GM23338 (cell line): Measurements from ENCODE around the gene NAPG. TPM values are rescaled to one million over a fixed set of nuclear protein-coding genes. Genes with fewer than 3 reads are reported as not detected.

Experiments
- ATAC-seq: fragments of 200-7000 bp; cut with Tn5 transposase; 3 replicates; pipeline ENCODE4 v1.9.1; 2020
- DNase-seq: peaks from one replicate; pipeline ENCODE4 v3.0.0-alpha.2; 2015; ENCODE audit warnings: low spot score
- H2AFZ ChIP-seq: fragments of 200-600 bp; sonication (generic); 2 replicates; pipeline ENCODE4 v1.8.0; 2016; ENCODE audit warnings: antibody characterized with exemption, mild to moderate bottlenecking, moderate library complexity
- H3F3A ChIP-seq: fragments of 200-600 bp; sonication (generic); replicated peaks from 2 replicates; pipeline ENCODE4 v1.8.0; 2017; ENCODE audit warnings: antibody characterized with exemption, mixed run types, low read depth
- H3K27ac ChIP-seq: fragments of 200-600 bp; sonication (generic); 2 replicates; pipeline ENCODE4 v1.6.1; 2016; ENCODE audit warnings: low read depth
- H3K27me3 ChIP-seq: fragments of 200-600 bp; sonication (generic); 2 replicates; pipeline ENCODE4 v1.8.0; 2016; ENCODE audit warnings: mild to moderate bottlenecking, mixed run types, moderate library complexity; ENCODE audit not compliant: insufficient read depth
- H3K36me3 ChIP-seq: fragments of 200-600 bp; sonication (generic); 2 replicates; pipeline ENCODE4 v1.8.0; 2016; ENCODE audit warnings: mild to moderate bottlenecking; ENCODE audit not compliant: insufficient read depth
- H3K4me1 ChIP-seq: fragments of 200-600 bp; sonication (generic); 2 replicates; pipeline ENCODE4 v1.8.0; 2016; ENCODE audit warnings: mild to moderate bottlenecking, moderate library complexity; ENCODE audit not compliant: insufficient read depth
- H3K4me2 ChIP-seq: fragments of 200-600 bp; sonication (generic); 2 replicates; pipeline ENCODE4 v1.7.1; 2017; ENCODE audit warnings: mixed run types
- H3K4me3 ChIP-seq: fragments of 200-600 bp; sonication (generic); 2 replicates; pipeline ENCODE4 v1.6.1; 2016; ENCODE audit warnings: mixed run types
- H3K79me2 ChIP-seq: fragments of 200-600 bp; sonication (generic); replicated peaks from 2 replicates; pipeline ENCODE4 v1.8.0; 2017; ENCODE audit warnings: mild to moderate bottlenecking; ENCODE audit not compliant: insufficient read depth
- H3K9me2 ChIP-seq: fragments of 200-600 bp; sonication (generic); 2 replicates; pipeline ENCODE4 v1.8.0; 2017; ENCODE audit not compliant: insufficient read depth
- H4K20me1 ChIP-seq: fragments of 200-600 bp; sonication (generic); replicated peaks from 2 replicates; pipeline ENCODE4 v1.8.0; 2017; ENCODE audit warnings: mild to moderate bottlenecking; ENCODE audit not compliant: insufficient read depth
- H3K27ac Mint-ChIP-seq: 2 replicates; pipeline ENCODE4 v1.8.0; 2020; ENCODE audit warnings: inconsistent platforms, mild to moderate bottlenecking, moderate library complexity, mixed read lengths
- H3K27me3 Mint-ChIP-seq: 3 replicates; pipeline ENCODE4 v1.8.0; 2022; ENCODE audit warnings: low read depth, mild to moderate bottlenecking, moderate library complexity, mixed read lengths, inconsistent platforms; ENCODE audit not compliant: insufficient read depth, poor library complexity
- H3K36me3 Mint-ChIP-seq: 3 replicates; pipeline ENCODE4 v1.8.0; 2021; ENCODE audit warnings: low read depth, mild to moderate bottlenecking, inconsistent platforms, moderate library complexity, mixed read lengths
- H3K4me1 Mint-ChIP-seq: 3 replicates; pipeline ENCODE4 v1.8.0; 2020; ENCODE audit warnings: mild to moderate bottlenecking, inconsistent platforms, mixed read lengths
- H3K4me3 Mint-ChIP-seq: 3 replicates; pipeline ENCODE4 v1.8.0; 2021; ENCODE audit warnings: moderate library complexity, mild to moderate bottlenecking, inconsistent platforms, mixed read lengths
- H3K9me3 Mint-ChIP-seq: 3 replicates; pipeline ENCODE4 v1.8.0; 2020; ENCODE audit warnings: moderate library complexity, mild to moderate bottlenecking, inconsistent platforms, mixed read lengths
- CREB1 ChIP-seq: fragments of 250-450 bp; sonication (Bioruptor Pico); IDR thresholded peaks from 2 replicates; pipeline ENCODE4 v1.5.0; 2020; ENCODE audit warnings: low read depth, mild to moderate bottlenecking, moderate library complexity
- EZH2 ChIP-seq: fragments of 200-600 bp; sonication (generic); IDR thresholded peaks from one replicate; pipeline ENCODE4 v1.8.0; 2017; ENCODE audit warnings: antibody characterized with exemption, mild to moderate bottlenecking, low read depth; ENCODE audit not compliant: unreplicated experiment
- EZH2phosphoT487 ChIP-seq: fragments of 200-600 bp; sonication (generic); IDR thresholded peaks from one replicate; pipeline ENCODE4 v1.8.1; 2018; ENCODE audit warnings: antibody characterized with exemption; ENCODE audit not compliant: unreplicated experiment
- JUNB ChIP-seq: IDR thresholded peaks from one replicate; pipeline ENCODE4 v1.6.1; 2016; ENCODE audit warnings: antibody characterized with exemption; ENCODE audit not compliant: unreplicated experiment
- NANOG ChIP-seq: IDR thresholded peaks from 2 replicates; pipeline ENCODE4 v1.6.1; 2016; ENCODE audit warnings: antibody characterized with exemption, borderline replicate concordance
- POLR2AphosphoS5 ChIP-seq: IDR thresholded peaks from 2 replicates; pipeline ENCODE4 v1.6.1; 2016; ENCODE audit warnings: antibody characterized with exemption, low read depth
- STAT1 ChIP-seq: IDR thresholded peaks from one replicate; pipeline ENCODE4 v1.6.1; 2016; ENCODE audit warnings: antibody characterized with exemption; ENCODE audit not compliant: unreplicated experiment
- ZNF114 ChIP-seq: fragments of 250-450 bp; sonication (Bioruptor Pico); IDR thresholded peaks from 2 replicates; pipeline ENCODE4 v1.5.0; 2020; ENCODE audit warnings: mild to moderate bottlenecking, moderate library complexity
- ZNF331 ChIP-seq: fragments of 250-450 bp; sonication (Bioruptor Pico); IDR thresholded peaks from 2 replicates; pipeline ENCODE4 v1.5.0; 2020; ENCODE audit warnings: low read depth, mild to moderate bottlenecking, moderate library complexity
- polyA plus RNA-seq: library from polyadenylated mRNA; unstranded; fragments of >200 nt; fragmentation: Nextera tagmentation; extraction: Ambion mirVana; gene quantifications from 2 replicates; pipeline ENCODE4 v1.2.1, GENCODE V29; 2016
- total RNA-seq: library from RNA; depleted of rRNA; stranded (reverse); fragments of >200 nt; shearing (Covaris generic); gene quantifications from 2 replicates; pipeline ENCODE4 v1.2.3, GENCODE V29; 2014
- TF ChIP-seq, protein P1 (sequence below), 2 experiments: fragments of 200-600 bp in 1 of 2; sonication (generic) in 1 of 2; conservative IDR thresholded peaks; 2 replicates each; pipeline versions ENCODE4 v1.5.1 to v1.6.1; 2016 to 2017; ENCODE audit warnings: antibody characterized with exemption in 2 of 2, low read depth in 2 of 2, mild to moderate bottlenecking in 2 of 2, moderate library complexity in 1 of 2
- TF ChIP-seq, protein P2 (sequence below): fragments of 250-450 bp; sonication (Bioruptor Pico); IDR thresholded peaks from 2 replicates; pipeline ENCODE4 v1.5.0; 2020; ENCODE audit warnings: mild to moderate bottlenecking, moderate library complexity
- TF ChIP-seq, protein P3 (sequence below): IDR thresholded peaks from one replicate; pipeline ENCODE4 v1.6.1; 2018; ENCODE audit warnings: antibody characterized with exemption; ENCODE audit not compliant: unreplicated experiment
- TF ChIP-seq, protein P4 (sequence below): IDR thresholded peaks from 2 replicates; pipeline ENCODE4 v1.6.1; 2016; ENCODE audit warnings: antibody characterized with exemption

The NAPG gene
- total and polyA plus RNA-seq, 2 experiments from 2014 or later = 26.8 to 40.1 TPM

DNA sequence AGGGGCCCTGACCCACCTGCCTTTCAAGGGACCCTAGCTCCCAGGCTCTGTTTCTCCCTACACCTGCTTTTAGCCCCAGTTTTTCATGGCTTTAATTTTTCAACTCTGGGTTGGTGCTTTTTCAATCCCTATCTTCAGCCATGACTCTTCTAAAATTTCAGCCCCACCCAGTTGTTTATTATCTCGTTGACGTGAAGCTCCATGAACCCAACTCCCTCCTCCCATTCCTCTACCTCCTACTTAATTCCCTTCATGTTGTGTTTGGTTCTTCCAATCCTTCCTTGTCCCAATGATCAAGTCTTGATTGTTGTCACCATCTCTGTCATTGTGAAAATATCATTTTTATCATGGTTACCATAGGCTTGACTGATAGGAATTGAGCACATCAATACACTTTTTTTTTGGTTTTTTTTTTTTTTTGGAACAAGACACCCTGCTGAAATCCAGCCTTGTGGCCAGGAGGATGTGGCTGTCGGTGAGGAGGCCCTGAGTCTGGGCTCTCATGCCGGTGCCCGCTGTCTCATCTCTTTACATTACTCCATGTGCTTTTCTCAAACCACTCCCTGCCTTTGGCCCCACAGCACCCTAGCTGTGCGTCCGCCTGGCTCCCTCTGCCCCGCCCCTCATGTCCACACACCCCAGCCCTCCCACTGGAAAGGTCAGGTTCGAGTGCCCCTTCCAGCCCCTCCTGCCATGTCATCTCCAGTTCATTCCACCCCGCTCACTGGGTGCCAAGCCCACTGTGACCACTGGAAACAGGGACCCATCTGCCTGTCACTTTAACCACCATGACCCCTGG, 39.3 kb downstream of the NAPG start:
- H3K27ac Mint-ChIP-seq = peak overlapping the region; percentile 12; the same call in 1 of the 2 replicates
- no peaks in the 10 kb centered on the region for H3K27me3 ChIP-seq
- no peak overlapping the region for H3K4me2 ChIP-seq
- H3K9me2 ChIP-seq = 0 out of 2 replicates have a peak, but pooled peaks cover 3% of the 10 kb centered on the region
- no peaks in the 10 kb centered on the region for H3K27me3 Mint-ChIP-seq
- no peak overlapping the region for H3K4me3 ChIP-seq
- H3F3A ChIP-seq = no peaks in the 10 kb centered on the region
- no peak overlapping the region for H3K27ac ChIP-seq
- H3K36me3 Mint-ChIP-seq = peaks cover 3% of the 10 kb centered on the region; the same call in 1 of the 3 replicates
- no peak overlapping the region for H2AFZ ChIP-seq
- no peaks in the 10 kb centered on the region for H3K36me3 ChIP-seq
- ATAC-seq (no peak), DNase-seq (no peak)
- H3K4me3 Mint-ChIP-seq = no peak overlapping the region
- H3K9me3 Mint-ChIP-seq = peaks cover 8% of the 10 kb centered on the region
- TF ChIP-seq JUNB (no peak), ZNF331 (CRISPR knock-in tag) (no peak), NANOG (no peak), CREB1 (CRISPR knock-in tag) (no peak), ZNF114 (CRISPR knock-in tag) (no peak), POLR2AphosphoS5 (no peak), EZH2phosphoT487 (no peak), EZH2 (no peak), STAT1 (no peak)
- TF ChIP-seq, protein P1, sequence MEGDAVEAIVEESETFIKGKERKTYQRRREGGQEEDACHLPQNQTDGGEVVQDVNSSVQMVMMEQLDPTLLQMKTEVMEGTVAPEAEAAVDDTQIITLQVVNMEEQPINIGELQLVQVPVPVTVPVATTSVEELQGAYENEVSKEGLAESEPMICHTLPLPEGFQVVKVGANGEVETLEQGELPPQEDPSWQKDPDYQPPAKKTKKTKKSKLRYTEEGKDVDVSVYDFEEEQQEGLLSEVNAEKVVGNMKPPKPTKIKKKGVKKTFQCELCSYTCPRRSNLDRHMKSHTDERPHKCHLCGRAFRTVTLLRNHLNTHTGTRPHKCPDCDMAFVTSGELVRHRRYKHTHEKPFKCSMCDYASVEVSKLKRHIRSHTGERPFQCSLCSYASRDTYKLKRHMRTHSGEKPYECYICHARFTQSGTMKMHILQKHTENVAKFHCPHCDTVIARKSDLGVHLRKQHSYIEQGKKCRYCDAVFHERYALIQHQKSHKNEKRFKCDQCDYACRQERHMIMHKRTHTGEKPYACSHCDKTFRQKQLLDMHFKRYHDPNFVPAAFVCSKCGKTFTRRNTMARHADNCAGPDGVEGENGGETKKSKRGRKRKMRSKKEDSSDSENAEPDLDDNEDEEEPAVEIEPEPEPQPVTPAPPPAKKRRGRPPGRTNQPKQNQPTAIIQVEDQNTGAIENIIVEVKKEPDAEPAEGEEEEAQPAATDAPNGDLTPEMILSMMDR (conservative IDR thresholded peaks at IDR 0.05; ENCODE audit: low read depth in 2 of 2) = no peak
- TF ChIP-seq, protein P2, sequence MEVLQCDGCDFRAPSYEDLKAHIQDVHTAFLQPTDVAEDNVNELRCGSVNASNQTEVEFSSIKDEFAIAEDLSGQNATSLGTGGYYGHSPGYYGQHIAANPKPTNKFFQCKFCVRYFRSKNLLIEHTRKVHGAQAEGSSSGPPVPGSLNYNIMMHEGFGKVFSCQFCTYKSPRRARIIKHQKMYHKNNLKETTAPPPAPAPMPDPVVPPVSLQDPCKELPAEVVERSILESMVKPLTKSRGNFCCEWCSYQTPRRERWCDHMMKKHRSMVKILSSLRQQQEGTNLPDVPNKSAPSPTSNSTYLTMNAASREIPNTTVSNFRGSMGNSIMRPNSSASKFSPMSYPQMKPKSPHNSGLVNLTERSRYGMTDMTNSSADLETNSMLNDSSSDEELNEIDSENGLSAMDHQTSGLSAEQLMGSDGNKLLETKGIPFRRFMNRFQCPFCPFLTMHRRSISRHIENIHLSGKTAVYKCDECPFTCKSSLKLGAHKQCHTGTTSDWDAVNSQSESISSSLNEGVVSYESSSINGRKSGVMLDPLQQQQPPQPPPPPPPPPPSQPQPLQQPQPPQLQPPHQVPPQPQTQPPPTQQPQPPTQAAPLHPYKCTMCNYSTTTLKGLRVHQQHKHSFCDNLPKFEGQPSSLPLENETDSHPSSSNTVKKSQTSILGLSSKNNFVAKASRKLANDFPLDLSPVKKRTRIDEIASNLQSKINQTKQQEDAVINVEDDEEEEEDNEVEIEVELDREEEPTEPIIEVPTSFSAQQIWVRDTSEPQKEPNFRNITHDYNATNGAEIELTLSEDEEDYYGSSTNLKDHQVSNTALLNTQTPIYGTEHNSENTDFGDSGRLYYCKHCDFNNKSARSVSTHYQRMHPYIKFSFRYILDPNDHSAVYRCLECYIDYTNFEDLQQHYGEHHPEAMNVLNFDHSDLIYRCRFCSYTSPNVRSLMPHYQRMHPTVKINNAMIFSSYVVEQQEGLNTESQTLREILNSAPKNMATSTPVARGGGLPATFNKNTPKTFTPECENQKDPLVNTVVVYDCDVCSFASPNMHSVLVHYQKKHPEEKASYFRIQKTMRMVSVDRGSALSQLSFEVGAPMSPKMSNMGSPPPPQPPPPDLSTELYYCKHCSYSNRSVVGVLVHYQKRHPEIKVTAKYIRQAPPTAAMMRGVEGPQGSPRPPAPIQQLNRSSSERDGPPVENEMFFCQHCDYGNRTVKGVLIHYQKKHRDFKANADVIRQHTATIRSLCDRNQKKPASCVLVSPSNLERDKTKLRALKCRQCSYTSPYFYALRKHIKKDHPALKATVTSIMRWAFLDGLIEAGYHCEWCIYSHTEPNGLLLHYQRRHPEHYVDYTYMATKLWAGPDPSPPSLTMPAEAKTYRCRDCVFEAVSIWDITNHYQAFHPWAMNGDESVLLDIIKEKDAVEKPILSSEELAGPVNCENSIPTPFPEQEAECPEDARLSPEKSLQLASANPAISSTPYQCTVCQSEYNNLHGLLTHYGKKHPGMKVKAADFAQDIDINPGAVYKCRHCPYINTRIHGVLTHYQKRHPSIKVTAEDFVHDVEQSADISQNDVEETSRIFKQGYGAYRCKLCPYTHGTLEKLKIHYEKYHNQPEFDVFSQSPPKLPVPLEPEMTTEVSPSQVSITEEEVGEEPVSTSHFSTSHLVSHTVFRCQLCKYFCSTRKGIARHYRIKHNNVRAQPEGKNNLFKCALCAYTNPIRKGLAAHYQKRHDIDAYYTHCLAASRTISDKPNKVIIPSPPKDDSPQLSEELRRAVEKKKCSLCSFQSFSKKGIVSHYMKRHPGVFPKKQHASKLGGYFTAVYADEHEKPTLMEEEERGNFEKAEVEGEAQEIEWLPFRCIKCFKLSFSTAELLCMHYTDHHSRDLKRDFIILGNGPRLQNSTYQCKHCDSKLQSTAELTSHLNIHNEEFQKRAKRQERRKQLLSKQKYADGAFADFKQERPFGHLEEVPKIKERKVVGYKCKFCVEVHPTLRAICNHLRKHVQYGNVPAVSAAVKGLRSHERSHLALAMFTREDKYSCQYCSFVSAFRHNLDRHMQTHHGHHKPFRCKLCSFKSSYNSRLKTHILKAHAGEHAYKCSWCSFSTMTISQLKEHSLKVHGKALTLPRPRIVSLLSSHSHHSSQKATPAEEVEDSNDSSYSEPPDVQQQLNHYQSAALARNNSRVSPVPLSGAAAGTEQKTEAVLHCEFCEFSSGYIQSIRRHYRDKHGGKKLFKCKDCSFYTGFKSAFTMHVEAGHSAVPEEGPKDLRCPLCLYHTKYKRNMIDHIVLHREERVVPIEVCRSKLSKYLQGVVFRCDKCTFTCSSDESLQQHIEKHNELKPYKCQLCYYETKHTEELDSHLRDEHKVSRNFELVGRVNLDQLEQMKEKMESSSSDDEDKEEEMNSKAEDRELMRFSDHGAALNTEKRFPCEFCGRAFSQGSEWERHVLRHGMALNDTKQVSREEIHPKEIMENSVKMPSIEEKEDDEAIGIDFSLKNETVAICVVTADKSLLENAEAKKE (CRISPR knock-in tag) = no peak
- TF ChIP-seq, protein P3, sequence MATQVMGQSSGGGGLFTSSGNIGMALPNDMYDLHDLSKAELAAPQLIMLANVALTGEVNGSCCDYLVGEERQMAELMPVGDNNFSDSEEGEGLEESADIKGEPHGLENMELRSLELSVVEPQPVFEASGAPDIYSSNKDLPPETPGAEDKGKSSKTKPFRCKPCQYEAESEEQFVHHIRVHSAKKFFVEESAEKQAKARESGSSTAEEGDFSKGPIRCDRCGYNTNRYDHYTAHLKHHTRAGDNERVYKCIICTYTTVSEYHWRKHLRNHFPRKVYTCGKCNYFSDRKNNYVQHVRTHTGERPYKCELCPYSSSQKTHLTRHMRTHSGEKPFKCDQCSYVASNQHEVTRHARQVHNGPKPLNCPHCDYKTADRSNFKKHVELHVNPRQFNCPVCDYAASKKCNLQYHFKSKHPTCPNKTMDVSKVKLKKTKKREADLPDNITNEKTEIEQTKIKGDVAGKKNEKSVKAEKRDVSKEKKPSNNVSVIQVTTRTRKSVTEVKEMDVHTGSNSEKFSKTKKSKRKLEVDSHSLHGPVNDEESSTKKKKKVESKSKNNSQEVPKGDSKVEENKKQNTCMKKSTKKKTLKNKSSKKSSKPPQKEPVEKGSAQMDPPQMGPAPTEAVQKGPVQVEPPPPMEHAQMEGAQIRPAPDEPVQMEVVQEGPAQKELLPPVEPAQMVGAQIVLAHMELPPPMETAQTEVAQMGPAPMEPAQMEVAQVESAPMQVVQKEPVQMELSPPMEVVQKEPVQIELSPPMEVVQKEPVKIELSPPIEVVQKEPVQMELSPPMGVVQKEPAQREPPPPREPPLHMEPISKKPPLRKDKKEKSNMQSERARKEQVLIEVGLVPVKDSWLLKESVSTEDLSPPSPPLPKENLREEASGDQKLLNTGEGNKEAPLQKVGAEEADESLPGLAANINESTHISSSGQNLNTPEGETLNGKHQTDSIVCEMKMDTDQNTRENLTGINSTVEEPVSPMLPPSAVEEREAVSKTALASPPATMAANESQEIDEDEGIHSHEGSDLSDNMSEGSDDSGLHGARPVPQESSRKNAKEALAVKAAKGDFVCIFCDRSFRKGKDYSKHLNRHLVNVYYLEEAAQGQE = no peak
- TF ChIP-seq, protein P4, sequence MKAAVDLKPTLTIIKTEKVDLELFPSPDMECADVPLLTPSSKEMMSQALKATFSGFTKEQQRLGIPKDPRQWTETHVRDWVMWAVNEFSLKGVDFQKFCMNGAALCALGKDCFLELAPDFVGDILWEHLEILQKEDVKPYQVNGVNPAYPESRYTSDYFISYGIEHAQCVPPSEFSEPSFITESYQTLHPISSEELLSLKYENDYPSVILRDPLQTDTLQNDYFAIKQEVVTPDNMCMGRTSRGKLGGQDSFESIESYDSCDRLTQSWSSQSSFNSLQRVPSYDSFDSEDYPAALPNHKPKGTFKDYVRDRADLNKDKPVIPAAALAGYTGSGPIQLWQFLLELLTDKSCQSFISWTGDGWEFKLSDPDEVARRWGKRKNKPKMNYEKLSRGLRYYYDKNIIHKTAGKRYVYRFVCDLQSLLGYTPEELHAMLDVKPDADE = no peak
- H3K4me1 Mint-ChIP-seq = no peaks in the 10 kb centered on the region
- H3K4me1 ChIP-seq = no peaks in the 10 kb centered on the region
- no peaks in the 10 kb centered on the region for H3K79me2 ChIP-seq
- H4K20me1 ChIP-seq = no peaks in the 10 kb centered on the region
